Gastrocnemius medialis (tissue), 4 donors: ENCODE data around the gene MTAP. TPM values are rescaled to one million over a fixed set of nuclear protein-coding genes. Genes with fewer than 3 reads are reported as not detected.

ENCODE experiments used
- ATAC-seq, 2 donors: fragments of 150-250 bp; one replicate each; pipeline ENCODE4 v1.9.1; 2016
- DNase-seq, 2 donors: peaks; one replicate each; pipeline ENCODE4 v3.0.0-alpha.2; 2019
- H3K27ac ChIP-seq, 4 donors: fragments of 200-600 bp; sonication (generic); 1 replicate in 1 of 4; 2 replicates in 3 of 4; pipeline ENCODE4 v1.5.1; 2016 to 2018; ENCODE audit warnings: mild to moderate bottlenecking in 2 of 4, moderate library complexity in 1 of 4
- H3K27me3 ChIP-seq, 3 donors: fragments of 200-600 bp; sonication (generic) in 2 of 3; 1 replicate in 1 of 3; 2 replicates in 2 of 3; pipeline versions ENCODE4 v1.5.1 to v1.6.0; 2016 to 2019; ENCODE audit warnings: mild to moderate bottlenecking in 1 of 3, moderate library complexity in 1 of 3
- H3K36me3 ChIP-seq, 2 donors: fragments of 200-600 bp; sonication (generic) in 1 of 2; one replicate each; pipeline ENCODE4 v1.5.1; 2017 to 2018
- H3K4me1 ChIP-seq, 2 donors: fragments of 200-600 bp; sonication (generic) in 1 of 2; one replicate each; pipeline ENCODE4 v1.5.1; 2016 to 2017; ENCODE audit warnings: mild to moderate bottlenecking in 2 of 2
- H3K4me3 ChIP-seq, 4 donors: fragments of 200-600 bp; sonication (generic) in 3 of 4; 1 replicate in 1 of 4; 2 replicates in 3 of 4; pipeline ENCODE4 v1.5.1; 2016 to 2019; ENCODE audit warnings: mild to moderate bottlenecking in 2 of 4
- H3K9me3 ChIP-seq, 3 donors: fragments of 200-600 bp; sonication (generic) in 2 of 3; 1 replicate in 1 of 3; 2 replicates in 2 of 3; pipeline ENCODE4 v1.5.1; 2016 to 2019
- POLR2A ChIP-seq, 2 donors: fragments of 450-650 bp; IDR thresholded peaks; one replicate each; pipeline ENCODE4 v1.6.1; 2017; ENCODE audit warnings: antibody characterized with exemption in 2 of 2, mild to moderate bottlenecking in 2 of 2, moderate library complexity in 2 of 2
- in situ Hi-C, 4 donors: fragments of 200-750 bp; cut with MboI; loops; one replicate each; pipeline versions ENCODE4 v1.15.0 to v1.8.0; 2017; ENCODE audit warnings: low sequenced_read_pairs in 4 of 4
- intact Hi-C: fragments of 100-400 bp; cut with DNase I; formaldehyde crosslinking; loops from one replicate; pipeline ENCODE4 v1.15.1; 2023; ENCODE audit warnings: low total_unique reads
- total RNA-seq, 4 donors: library from RNA; depleted of rRNA; stranded (reverse); fragments of >200 nt; gene quantifications; one replicate each; pipeline versions ENCODE4 v1.1.0 to v1.2.3, GENCODE V29; 2016
- TF ChIP-seq, protein P1 (sequence below), 5 experiments: fragments of 450-650 bp in 3 of 5; fragments of 200-600 bp in 2 of 5; sonication (generic) in 2 of 5; IDR thresholded peaks in 4 of 5; conservative IDR thresholded peaks in 1 of 5; 1 replicate in 4 of 5; 2 replicates in 1 of 5; pipeline ENCODE4 v1.5.1; 2016 to 2019; ENCODE audit warnings: antibody characterized with exemption in 5 of 5, mild to moderate bottlenecking in 3 of 5, moderate library complexity in 3 of 5

MTAP gene
- total RNA-seq, 4 donors from 2014 or later = 6.2 to 11.0 (median 9.4) TPM

DNA sequence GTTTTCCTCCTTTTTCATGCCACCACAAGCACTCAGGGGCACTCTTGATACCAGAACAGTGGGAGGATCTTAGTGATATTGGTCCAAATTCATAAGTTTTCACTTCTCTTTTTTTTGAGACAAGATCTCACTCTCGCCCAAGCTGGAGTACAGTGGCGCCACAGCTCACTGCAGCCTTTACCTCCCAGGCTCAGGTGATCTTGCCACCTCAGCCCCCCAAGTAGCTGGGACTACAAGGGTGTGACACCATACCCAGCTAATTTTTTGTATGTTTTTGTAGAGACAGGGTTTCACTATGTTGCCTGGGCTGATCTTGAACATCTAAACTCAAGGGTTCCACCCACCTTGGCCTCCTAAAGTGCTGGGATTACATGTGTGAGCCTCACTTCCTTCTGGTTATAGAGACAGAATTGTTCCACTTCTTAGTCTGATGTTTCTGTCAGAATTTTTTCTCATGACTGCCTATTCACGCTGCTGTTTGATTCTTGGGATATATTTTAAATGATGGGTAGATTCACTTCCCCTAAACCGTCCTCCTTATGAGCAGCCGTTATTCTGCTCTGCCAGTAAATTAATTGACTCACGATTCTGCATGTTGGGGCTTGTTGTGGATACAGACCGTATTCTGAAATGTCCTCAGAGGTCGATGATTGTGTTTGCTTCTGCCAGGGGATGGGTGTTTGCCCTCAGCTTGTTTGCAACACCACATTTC is 30.8 kb downstream of the MTAP start:
- Histone ChIP-seq H3K27ac (no peak overlapping the region), H3K4me1 (peaks cover 27 to 38% of the 10 kb centered on the region in 2 donors), H3K27me3 (no peaks in the 10 kb centered on the region), H3K4me3 (no peak overlapping the region), H3K36me3 (peaks cover 2 to 5% of the 10 kb centered on the region in 2 donors), H3K9me3 (no peaks in the 10 kb centered on the region)
- DNase-seq = no peak
- in situ Hi-C loops (no loop called here), intact Hi-C loops (no loop called here)
- no peak for TF ChIP-seq POLR2A (IDR thresholded peaks at IDR 0.05)
- TF ChIP-seq, protein P1, sequence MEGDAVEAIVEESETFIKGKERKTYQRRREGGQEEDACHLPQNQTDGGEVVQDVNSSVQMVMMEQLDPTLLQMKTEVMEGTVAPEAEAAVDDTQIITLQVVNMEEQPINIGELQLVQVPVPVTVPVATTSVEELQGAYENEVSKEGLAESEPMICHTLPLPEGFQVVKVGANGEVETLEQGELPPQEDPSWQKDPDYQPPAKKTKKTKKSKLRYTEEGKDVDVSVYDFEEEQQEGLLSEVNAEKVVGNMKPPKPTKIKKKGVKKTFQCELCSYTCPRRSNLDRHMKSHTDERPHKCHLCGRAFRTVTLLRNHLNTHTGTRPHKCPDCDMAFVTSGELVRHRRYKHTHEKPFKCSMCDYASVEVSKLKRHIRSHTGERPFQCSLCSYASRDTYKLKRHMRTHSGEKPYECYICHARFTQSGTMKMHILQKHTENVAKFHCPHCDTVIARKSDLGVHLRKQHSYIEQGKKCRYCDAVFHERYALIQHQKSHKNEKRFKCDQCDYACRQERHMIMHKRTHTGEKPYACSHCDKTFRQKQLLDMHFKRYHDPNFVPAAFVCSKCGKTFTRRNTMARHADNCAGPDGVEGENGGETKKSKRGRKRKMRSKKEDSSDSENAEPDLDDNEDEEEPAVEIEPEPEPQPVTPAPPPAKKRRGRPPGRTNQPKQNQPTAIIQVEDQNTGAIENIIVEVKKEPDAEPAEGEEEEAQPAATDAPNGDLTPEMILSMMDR (IDR thresholded peaks at IDR 0.05 in 4 of 5, conservative IDR thresholded peaks at IDR 0.05 in 1 of 5) = no peak
- no peak for ATAC-seq

- H3K4me1 ChIP-seq = peaks cover 27 to 39% of the 10 kb centered on the region in 2 donors
- H3K27me3 ChIP-seq = no peaks in the 10 kb centered on the region
- no peak for ATAC-seq
- TF ChIP-seq, protein P1 (IDR thresholded peaks at IDR 0.05 in 4 of 5, conservative IDR thresholded peaks at IDR 0.05 in 1 of 5) = no peak
- no peak for TF ChIP-seq POLR2A (IDR thresholded peaks at IDR 0.05)
- H3K4me3 ChIP-seq = no peak overlapping the region
- DNase-seq = no peak
- in situ Hi-C loops (no loop called here), intact Hi-C loops (no loop called here)
- H3K9me3 ChIP-seq = no peaks in the 10 kb centered on the region
- peaks cover 2 to 16% of the 10 kb centered on the region in 2 donors for H3K36me3 ChIP-seq
- no peak overlapping the region for H3K27ac ChIP-seq
These were observed 32.7 kb downstream of the MTAP start for GRCh38 chr9:21835121-21835520.

GRCh38 chr9:21836437-21837161 is 34.2 kb downstream of the MTAP start:
- Histone ChIP-seq H3K4me1 (peaks cover 17 to 37% of the 10 kb centered on the region in 2 donors), H3K4me3 (no peak overlapping the region), H3K27me3 (no peaks in the 10 kb centered on the region), H3K27ac (peak overlapping the region; percentile 74 to 84 (median 80)), H3K9me3 (no peaks in the 10 kb centered on the region), H3K36me3 (peaks cover 2 to 22% of the 10 kb centered on the region in 2 donors)
- ATAC-seq = peak; percentile 87 to 95
- intact Hi-C loops = loop anchor here (2.0 kb wide), 2 partner anchors 20 to 172 kb away; partner anchors contain the start of gene CDKN2B
- in situ Hi-C loops = no loop called here
- peak; percentile 25 to 49 for DNase-seq
- TF ChIP-seq, protein P1 (IDR thresholded peaks at IDR 0.05 in 4 of 5, conservative IDR thresholded peaks at IDR 0.05 in 1 of 5) = no peak
- TF ChIP-seq POLR2A (IDR thresholded peaks at IDR 0.05) = no peak

- Histone ChIP-seq H3K4me3 (no peak overlapping the region), H3K27me3 (no peaks in the 10 kb centered on the region), H3K9me3 (no peaks in the 10 kb centered on the region), H3K4me1 (peaks cover 9 to 28% of the 10 kb centered on the region in 2 donors), H3K27ac (peak overlapping the region; percentile 74 to 84 (median 80)), H3K36me3 (peaks cover 2 to 24% of the 10 kb centered on the region in 2 donors)
- ATAC-seq = no peak
- no peak for TF ChIP-seq POLR2A (IDR thresholded peaks at IDR 0.05)
- TF ChIP-seq, protein P1 (IDR thresholded peaks at IDR 0.05 in 4 of 5, conservative IDR thresholded peaks at IDR 0.05 in 1 of 5) = no peak
- in situ Hi-C loops (no loop called here), intact Hi-C loops (loop anchor here (2.0 kb wide), 2 partner anchors 21 to 171 kb away; partner anchors contain the start of gene CDKN2B)
- no peak for DNase-seq
These were observed 35.1 kb downstream of the MTAP start for GRCh38 chr9:21837501-21837900.
